HG03354 (cell line): ENCODE results near the gene SPIC.

ENCODE experiments used
- ATAC-seq: cut with Tn5 transposase; IDR thresholded peaks from one replicate; pipeline ENCODE4 v1.9.1; 2021; ENCODE audit warnings: mild to moderate bottlenecking; ENCODE audit not compliant: unreplicated experiment, poor library complexity, severe bottlenecking

The SPIC gene

GRCh38 chr12:101521136-101521535, 46.0 kb downstream of the SPIC start:
- ATAC-seq, result no peak

GRCh38 chr12:101527682-101528081, 52.5 kb downstream of the SPIC start:
- ATAC-seq, result no peak

GRCh38 chr12:101536069-101536674, 61.0 kb downstream of the SPIC start:
- no peak for ATAC-seq
